HG03064 (cell line): ENCODE measurements around the gene INSL3.
A peak's percentile ranks its signal among the peaks of the same experiment; 100 is the strongest.
"Not testable (repeated sequence)": the region's sequence is repeated elsewhere in the genome, so short reads cannot be mapped to it uniquely, and the experiment has no call there.

Experiments
- ATAC-seq: cut with Tn5 transposase; IDR thresholded peaks from one replicate; pipeline ENCODE4 v1.9.1; 2021; ENCODE audit warnings: low read depth; ENCODE audit not compliant: unreplicated experiment

Gene INSL3

DNA sequence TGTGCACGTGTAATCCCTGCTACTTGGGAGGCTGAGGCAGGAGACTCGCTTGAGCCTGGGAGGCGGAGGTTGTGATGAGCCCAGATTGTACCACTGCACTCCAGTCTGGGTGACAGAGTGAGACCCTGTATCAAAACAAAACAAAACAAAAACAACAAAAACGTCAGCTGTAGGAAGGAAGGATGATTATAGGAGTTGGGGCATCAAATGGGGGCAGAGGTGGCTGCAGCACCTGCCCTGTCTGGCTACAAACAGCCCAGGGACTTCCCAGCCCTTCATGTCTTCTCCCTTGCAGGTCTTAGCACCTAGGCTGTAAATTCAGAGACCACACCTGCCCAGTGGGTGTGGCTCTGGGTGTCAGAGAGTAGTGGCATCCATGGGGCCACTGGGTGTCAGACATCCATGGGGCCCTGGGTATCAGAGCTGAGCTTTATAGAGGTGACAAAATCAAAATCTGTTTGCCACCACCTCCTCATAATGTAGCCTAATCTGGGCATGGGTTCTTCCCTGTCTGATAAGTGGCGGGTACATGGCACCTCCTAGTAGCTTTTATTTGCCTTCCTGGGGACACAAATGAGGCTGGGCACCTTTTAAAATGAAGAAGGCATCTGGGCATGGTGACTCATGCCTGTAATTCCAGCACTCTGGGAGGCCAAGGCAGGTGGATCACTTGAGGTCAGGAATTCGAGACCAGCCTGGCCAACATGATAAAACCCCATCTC, 31.1 kb downstream of the INSL3 start:
- ATAC-seq: no peak

DNA sequence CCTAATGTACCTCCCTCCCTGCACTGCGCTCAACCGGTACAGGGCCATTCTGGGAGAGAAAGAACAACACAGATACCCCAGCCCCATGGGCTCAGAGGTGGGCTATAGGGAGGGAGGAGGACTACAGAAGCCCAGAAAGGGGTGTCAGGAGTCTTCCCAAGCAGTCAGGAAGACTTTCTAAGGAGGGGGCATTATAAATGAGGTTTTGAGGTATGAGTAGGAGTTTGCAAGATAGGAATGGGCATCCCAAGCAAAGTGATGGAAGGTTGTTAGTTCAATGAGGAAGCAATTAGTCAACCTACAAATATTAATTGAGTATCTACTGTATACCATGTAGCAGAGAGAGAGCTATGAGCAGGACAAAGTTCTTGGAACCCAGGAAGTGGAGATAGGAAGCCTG, 32.7 kb downstream of the INSL3 start:
- no peak for ATAC-seq

DNA sequence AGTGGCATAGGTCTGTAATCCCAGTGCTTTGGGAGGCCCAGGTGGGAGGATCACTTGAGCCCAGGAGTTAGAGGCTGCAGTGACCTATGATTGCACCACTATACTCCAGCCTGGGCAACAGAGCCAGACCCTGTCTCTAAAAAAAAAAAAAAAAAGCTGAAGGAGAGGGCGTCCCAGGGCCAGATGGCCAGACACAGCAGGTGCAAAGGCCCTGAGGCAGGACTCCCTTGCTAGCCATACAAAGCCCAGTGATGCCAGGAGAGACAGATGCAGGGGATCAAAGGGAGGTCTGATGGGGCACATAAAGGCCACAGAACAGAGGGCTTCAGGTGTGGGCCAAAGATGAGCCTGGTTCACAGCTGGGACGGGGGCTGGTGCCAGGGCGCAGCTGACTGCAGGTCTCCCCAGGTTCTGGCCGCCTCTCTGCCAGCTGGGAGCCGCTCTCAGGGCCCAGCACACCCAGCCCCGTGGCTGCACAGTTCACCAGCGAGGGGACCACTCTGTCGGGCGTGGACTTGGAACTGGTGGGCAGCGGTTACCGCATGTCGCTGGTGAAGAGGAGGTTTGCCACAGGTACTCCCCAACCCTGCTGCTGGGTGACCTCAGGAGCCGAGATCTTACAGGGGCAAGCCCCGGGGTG, 33.9 kb downstream of the INSL3 start:
- ATAC-seq: no peak

DNA sequence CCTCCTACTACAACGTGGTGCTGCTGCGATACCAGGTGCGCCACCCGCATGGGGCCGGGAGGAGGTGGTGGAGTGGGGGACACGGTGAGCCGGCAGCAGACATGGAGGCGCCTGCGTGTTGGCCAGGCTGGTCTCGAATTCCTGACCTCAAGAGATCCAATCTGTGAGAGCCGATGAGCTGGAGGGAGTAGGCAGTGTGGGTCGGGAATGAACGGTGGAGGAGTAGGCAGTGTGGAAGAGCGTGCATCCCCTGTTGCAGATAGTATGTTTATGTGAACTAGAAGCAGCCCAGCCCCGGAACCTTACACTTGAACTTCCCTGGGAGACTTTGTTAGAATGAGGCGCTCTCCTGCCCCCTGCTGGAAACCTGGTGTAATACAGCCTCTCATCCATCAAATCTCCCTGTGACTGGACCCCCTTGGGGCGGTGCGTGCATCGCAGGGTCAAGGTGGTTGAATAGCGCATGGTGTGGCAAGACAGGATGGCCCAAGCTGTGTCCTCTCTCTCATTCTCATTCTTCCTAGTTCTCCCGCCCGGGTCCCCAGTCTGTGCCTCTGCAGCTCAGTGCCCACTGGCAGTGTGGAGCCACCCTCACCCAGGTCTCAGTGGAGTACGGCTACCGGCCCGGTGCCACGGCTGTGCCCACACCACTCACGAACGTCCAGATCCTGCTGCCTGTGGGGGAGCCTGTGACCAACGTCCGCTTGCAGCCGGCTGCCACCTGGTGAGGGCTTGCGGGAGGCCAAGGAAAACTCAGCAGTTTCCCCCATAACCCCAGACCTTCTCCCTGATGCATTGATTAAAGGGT, 36.9 kb downstream of the INSL3 start:
- ATAC-seq: no peak

DNA sequence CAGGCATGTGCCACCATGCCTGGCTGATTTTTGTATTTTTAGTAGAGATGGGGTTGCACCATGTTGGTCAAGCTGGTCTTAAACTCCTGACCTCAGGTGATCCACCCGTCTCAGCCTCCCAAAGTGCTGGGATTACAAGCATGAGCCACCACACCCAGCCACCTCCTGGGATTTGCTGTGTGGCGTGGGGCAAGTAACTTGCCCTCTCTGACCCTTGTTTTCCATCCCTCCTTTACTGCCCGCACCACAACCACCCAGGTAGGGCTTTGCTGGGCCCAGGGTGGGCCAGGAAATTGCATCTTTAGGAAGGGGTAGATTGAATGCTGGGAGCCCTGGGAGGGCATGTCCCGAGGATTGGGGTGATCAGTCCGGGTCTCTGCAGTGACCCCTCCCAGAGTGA, 37.6 kb downstream of the INSL3 start:
- not testable (repeated sequence) for ATAC-seq

DNA sequence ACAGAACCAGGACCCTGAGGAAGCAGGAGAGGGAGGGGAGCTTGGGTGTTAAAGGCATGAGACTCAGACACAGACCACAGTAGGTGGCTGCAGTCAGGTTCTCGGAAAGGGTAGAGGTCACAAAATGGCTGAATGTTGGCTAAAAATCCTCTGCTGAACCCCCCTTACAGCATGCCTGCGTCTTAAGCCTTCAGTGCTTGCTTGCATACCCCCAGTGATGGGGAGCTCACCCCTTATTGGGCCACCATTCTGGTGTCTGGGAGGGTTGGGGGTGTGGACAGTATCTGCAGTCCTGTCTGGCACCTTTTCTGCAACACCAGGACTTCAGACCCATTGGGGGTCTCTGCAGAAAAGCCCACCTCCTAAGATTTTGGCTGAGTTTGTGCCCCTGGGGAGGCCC, 40.5 kb downstream of the INSL3 start:
- no peak for ATAC-seq

DNA sequence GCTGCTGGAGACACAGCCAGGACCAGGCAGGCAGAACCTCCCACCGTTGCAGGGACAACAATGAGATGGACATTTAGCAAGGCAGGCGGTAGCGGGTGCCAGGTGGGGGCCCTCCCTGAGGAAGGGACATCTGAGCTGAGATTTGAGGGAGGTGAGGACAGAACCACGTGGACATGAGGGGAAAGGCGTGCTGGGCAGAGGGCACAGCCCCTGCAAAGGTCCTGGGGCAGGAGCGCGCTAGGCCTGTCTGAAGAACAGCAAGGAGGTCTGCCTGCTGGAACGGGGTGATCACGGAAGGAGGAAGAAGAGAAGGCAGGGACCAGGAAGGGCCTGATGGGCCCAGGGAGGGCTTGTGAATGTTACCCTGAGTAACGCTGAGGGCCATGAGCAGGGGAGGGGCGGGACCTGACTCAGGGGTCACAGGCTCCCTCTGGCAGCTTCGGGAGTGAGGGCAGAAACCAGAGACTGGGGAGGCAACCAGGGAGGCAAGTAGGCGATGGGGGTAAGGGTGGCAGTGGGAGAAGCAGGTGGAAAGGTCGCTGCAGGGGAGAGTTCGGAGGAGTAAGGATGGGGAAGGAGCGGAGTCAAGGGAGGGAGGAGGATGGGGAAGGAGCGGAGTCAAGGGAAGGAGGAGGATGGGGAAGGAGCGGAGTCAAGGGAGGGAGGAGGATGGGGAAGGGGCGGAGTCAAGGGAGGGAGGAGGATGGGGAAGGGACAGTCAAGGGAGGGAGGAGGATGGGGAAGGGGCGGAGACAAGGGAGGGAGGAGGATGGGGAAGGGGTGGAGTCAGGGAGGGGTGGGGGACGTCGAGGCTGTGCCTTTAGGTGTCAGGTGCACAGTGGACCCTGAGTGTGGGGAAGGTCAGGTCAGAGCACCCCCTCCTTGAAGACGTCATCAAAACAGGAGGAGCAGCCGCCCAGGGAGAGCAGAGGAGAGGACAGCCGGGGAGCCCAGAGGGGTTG, 42.1 kb downstream of the INSL3 start:
- ATAC-seq: no peak

DNA sequence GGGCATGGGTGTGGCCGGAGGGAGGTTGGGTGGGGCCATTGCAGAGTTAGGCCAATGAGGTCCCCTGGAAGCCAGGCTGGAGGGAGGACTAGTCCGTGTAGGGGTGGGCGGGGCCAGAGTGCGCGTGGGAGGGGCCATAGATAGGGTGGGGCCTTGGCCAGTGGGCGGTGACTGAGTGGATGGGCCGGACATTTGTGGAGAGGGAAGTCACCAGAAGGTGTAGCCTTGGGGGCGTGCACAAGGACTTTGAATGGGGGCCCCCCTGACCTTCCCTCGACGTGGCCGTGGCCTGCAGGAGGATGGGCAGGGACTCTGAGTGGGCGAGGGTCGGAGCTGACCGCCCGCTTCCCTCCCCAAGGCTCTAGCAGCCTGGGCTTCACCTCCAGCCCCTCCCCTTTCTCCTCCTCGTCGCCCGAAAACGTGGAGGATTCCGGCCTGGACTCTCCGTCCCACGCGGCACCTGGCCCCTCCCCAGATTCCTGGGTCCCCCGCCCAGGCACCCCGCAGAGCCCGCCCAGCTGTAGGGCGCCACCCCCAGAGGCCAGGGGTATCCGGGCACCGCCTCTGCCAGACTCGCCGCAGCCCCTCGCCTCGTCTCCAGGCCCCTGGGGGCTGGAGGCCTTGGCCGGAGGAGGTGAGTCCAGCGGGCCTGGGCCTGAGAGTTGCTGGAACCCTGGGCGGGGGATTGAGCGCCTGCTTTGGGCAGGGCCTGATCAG, 42.9 kb downstream of the INSL3 start:
- no peak for ATAC-seq

DNA sequence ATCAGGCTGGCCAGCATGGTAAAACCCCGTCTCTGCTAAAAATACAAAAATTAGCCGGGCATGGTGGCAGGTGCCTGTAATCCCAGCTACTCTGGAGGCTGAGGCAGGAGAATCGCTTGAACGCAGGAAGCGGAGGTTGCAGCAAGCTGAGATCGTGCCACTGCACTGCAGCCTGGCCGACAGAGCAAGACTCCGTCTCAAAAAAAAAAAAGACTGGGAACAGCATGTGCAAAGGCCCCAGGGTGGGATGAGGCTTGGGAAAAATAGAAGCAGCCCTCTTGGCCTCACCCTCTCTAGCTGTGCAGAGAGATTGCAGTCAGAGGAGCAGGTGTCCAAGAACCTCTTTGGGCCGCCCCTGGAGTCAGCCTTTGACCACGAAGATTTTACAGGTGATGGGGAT, 43.5 kb downstream of the INSL3 start:
- not testable (repeated sequence) for ATAC-seq

DNA sequence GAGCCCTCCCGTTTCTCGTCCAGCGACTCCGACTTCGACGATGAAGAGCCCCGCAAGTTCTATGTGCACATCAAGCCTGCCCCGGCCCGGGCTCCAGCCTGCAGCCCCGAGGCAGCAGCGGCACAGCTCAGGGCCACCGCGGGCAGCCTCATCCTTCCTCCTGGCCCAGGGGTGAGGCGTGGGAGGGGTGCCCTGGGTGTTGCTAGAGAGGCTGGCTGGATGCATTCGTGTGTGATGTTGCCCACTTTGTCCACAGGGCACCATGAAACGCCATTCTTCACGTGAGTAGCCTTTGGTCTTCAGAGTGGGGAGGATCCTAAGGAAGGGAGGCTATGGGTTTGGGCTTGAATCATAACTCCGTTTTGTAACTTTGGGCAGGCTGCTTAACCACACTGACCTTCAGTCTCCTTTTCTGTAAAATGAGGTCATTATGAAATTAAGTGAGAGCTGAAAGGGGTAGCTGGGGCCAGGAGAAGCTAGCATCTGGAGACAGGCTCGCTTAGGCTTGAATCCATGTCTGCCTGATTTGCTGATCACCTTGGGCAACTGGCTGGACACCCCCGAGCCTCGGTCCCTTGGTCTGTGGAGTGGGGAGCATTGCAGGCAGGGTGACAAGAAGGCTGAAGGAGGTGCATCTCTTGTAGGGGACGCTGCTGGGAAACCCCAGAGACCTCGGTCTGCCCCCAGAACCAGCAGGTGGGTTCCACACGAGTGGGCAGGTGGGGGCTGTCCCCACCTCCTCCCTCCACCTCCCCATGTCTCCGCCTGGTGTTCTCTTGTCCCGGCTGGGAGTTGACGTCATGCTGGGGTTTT, 45.1 kb downstream of the INSL3 start:
- ATAC-seq: peak; percentile 45

DNA sequence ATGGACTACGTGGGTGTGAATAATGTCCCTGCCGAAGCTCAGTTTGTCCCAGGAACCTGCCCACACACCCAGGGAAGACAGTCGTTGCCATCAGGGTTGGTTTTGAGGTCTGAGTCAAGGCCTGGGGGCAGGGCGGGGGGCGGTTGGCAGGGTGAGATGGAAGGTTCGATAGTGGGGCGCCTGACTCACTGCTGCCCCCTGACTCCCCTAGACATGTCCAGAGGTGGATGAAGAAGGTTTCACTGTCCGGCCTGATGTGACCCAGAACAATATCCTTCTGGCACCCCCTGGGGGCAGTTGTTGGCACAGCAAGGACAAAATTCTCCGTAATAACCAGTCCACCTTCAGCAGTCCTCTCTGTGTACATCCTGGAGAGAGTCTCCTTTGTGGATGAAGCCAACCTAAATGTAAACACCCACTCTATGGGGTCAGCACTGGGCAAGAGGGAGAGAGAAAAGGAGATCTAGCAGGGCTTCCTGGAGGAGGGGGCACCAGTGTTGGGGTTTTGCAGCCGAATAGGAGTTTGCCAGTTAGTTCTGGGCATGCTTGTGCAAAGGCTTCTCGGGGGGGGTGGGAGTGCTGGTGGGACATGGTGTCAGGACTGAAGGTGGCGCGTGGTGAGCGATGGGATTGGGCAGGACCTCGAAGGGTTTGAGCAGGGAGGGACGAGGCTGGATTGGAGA, 45.9 kb downstream of the INSL3 start:
- ATAC-seq: no peak

DNA sequence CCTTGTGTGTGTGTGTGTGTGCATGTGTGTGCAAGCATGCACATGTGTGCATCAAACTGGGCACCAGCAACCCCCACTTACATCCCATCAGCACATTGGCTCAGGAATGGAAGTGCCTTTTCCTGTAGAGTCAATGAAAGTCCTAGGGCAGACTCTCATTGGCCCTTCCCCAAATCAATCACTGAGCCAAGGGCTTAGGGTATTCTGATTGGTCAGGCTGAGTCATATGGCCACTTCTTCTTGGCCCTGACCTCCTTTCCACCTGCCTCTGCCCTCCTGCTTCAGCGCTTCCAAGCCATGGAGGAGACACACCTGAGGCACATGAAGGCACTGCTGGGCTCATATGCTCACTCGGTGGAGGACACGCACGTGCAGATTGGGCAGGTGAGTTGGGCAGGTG, 49.1 kb downstream of the INSL3 start:
- no peak for ATAC-seq

DNA sequence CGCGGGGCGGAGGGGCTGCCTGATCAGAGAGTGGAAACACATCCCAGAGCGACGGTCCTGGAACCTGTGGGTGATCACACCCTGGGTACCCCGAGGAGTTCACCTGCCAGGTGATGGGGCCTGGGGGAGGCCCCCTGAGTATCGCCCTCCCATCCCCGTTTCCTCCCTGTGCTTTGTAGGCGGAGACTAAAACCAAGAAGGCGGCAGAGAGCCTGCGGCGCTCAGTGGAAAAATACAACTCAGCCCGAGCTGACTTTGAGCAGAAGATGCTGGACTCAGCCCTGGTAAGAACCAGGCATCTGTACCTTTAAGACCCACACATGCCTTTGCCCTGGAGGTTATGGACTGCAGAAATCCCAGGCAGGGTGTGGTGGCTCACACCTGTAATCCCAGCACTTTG, 50.7 kb downstream of the INSL3 start:
- ATAC-seq: no peak

DNA sequence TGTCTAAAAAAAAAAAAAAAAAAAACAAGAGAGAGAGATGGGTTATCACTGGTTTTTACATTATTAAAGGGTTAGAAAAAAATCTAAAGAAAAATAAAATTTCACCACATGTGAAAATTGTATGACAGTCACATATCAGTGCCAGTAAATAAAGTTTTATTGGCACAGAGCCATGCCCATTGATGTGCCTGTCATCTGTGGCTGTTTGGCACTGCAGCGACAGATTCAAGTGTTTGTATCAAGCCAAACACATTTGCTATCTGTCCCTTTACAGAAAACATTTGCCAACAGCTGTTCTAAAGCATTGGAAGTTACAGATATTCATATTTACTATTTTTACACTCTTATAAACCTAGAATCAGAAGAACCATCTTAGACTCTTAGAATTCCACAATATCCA, 53.8 kb downstream of the INSL3 start:
- no peak for ATAC-seq

DNA sequence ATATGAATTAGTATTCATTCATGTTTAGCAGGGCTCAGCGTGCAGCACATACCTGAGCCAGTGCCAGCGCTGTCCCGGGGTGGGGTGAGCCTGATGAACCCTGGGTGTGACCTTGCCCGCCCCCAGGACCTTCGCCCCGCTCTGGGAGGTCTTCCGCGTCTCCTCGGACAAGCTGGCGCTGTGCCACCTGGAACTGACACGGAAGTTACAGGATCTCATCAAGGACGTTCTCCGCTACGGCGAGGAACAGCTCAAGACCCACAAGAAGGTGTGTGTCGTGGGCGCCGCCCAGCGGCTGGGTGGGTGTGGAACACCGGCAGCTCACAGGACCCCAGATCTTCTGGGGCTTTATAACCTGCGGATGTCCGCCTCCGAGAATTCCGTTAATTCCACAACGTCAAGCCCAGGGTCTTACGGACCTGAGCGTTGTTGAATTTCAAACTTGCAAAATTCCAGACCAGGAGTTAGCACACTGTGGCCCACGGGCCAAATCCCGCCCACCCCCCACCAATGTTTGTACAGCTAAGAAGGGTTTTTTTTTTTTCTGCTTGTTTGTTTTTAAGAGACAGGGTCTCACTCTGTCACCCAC, 54.7 kb downstream of the INSL3 start:
- no peak for ATAC-seq
